ENCODE data around the gene SIPA1L3. TPM values are rescaled to one million over a fixed set of nuclear protein-coding genes. Genes with fewer than 3 reads are reported as not detected.

SIPA1L3 gene
- total RNA-seq, 1 donor from 2014 or later: 27.1 TPM

GRCh38 chr19:37935341-37935740 lies 28.3 kb downstream of the SIPA1L3 start:
- intact Hi-C loops (cut with DNase I): no loop called here

GRCh38 chr19:37936166-37936565 lies 29.2 kb downstream of the SIPA1L3 start:
- peaks cover 0 to 10% of the 10 kb centered on the region in 2 donors for H3K9me3 ChIP-seq
- peaks cover 3 to 9% of the 10 kb centered on the region in 2 donors for H3K4me1 ChIP-seq
- no peak for DNase-seq (ENCODE audit: low spot score in 2 of 2)
- intact Hi-C loops (cut with DNase I): no loop called here
- H3K36me3 ChIP-seq: no peaks in the 10 kb centered on the region
- H3K27ac ChIP-seq: no peak overlapping the region
- no peak for TF ChIP-seq CTCF (IDR thresholded peaks at IDR 0.05)
- H3K27me3 ChIP-seq: no peaks in the 10 kb centered on the region
- H3K4me3 ChIP-seq: no peak overlapping the region

More at GRCh38 chr19:37935341-37935740, 28.3 kb downstream of the SIPA1L3 start:
- no peaks in the 10 kb centered on the region for H3K36me3 ChIP-seq
- peaks cover 0 to 10% of the 10 kb centered on the region in 2 donors for H3K9me3 ChIP-seq
- no peaks in the 10 kb centered on the region for H3K27me3 ChIP-seq
- no peak overlapping the region for H3K27ac ChIP-seq
- no peak overlapping the region for H3K4me3 ChIP-seq
- TF ChIP-seq CTCF (IDR thresholded peaks at IDR 0.05): no peak
- H3K4me1 ChIP-seq: peaks cover 3 to 9% of the 10 kb centered on the region in 2 donors
- DNase-seq (ENCODE audit: low spot score in 2 of 2): no peak

- Histone ChIP-seq H3K27me3 (no peaks in the 10 kb centered on the region), H3K4me1 (peaks cover 0 to 3% of the 10 kb centered on the region in 2 donors), H3K27ac (no peak overlapping the region), H3K36me3 (no peaks in the 10 kb centered on the region), H3K9me3 (peaks cover 0 to 10% of the 10 kb centered on the region in 2 donors), H3K4me3 (no peak overlapping the region)
- intact Hi-C loops (cut with DNase I): no loop called here
- no peak for TF ChIP-seq CTCF (IDR thresholded peaks at IDR 0.05)
- no peak for DNase-seq (ENCODE audit: low spot score in 2 of 2)
These were observed 29.9 kb downstream of the SIPA1L3 start for GRCh38 chr19:37936886-37937285.

GRCh38 chr19:37938353-37938752 lies 31.3 kb downstream of the SIPA1L3 start:
- H3K4me1 ChIP-seq: no peaks in the 10 kb centered on the region
- intact Hi-C loops (cut with DNase I): no loop called here
- peaks cover 0 to 10% of the 10 kb centered on the region in 2 donors for H3K9me3 ChIP-seq
- no peak for DNase-seq (ENCODE audit: low spot score in 2 of 2)
- no peak overlapping the region for H3K27ac ChIP-seq
- H3K27me3 ChIP-seq: no peaks in the 10 kb centered on the region
- no peak overlapping the region for H3K4me3 ChIP-seq
- no peaks in the 10 kb centered on the region for H3K36me3 ChIP-seq
- no peak for TF ChIP-seq CTCF (IDR thresholded peaks at IDR 0.05)

GRCh38 chr19:37941782-37942515 lies 34.9 kb downstream of the SIPA1L3 start:
- Histone ChIP-seq H3K27ac (no peak overlapping the region), H3K27me3 (no peaks in the 10 kb centered on the region), H3K4me1 (no peaks in the 10 kb centered on the region), H3K9me3 (no peaks in the 10 kb centered on the region), H3K36me3 (no peaks in the 10 kb centered on the region), H3K4me3 (no peak overlapping the region)
- intact Hi-C loops (cut with DNase I): no loop called here
- peak in 1 of 2 donors; percentile 16 for DNase-seq (ENCODE audit: low spot score in 2 of 2)
- no peak for TF ChIP-seq CTCF (IDR thresholded peaks at IDR 0.05)
